ENCODE data around the gene STAC3.

Gene STAC3

GRCh38 chr12:57196956-57197355, 54.0 kb downstream of the STAC3 start:
- H3K36me3 ChIP-seq (ENCODE audit: control insufficient read depth in 2 of 2, insufficient read depth in 2 of 2, low read length in 2 of 2): peaks cover 81 to 88% of the 10 kb centered on the region in 2 donors
- H3K9me3 ChIP-seq (ENCODE audit: control insufficient read depth in 2 of 2, low read length in 2 of 2): no peaks in the 10 kb centered on the region
- H3K4me3 ChIP-seq (ENCODE audit: low read length in 2 of 2): no peak overlapping the region
- no peaks in the 10 kb centered on the region for H3K4me1 ChIP-seq (ENCODE audit: control insufficient read depth, insufficient read depth, low read length)
- H3K27me3 ChIP-seq (ENCODE audit: control insufficient read depth in 1 of 2, insufficient read depth in 2 of 2, low read length in 2 of 2): no peaks in the 10 kb centered on the region
- no peak overlapping the region for H3K27ac ChIP-seq (ENCODE audit: low read length)
- no peak overlapping the region for H3K9ac ChIP-seq (ENCODE audit: low read length in 2 of 2)

DNA sequence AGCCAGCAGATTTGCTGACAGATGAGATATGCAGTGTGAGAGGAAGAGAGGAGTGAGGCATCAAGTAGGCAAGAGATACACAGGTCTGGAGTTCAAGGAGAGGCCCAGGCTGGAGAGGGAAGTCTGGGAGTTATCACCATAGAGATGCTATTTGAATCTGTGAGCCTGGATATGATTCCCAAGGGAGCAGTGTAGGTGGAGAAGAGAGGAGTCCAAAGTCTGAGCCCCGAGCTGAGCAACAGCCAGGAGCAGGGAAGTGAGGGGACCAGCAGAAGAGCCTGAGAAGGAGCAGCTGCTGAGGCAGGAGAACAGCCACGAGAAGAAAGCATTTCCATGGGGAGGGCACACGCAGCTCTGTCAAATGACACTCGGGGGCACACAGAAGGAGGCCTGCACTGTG, 54.5 kb downstream of the STAC3 start:
- H3K9ac ChIP-seq (ENCODE audit: low read length in 2 of 2): no peak overlapping the region
- H3K27ac ChIP-seq (ENCODE audit: low read length): no peak overlapping the region
- no peaks in the 10 kb centered on the region for H3K27me3 ChIP-seq (ENCODE audit: control insufficient read depth in 1 of 2, insufficient read depth in 2 of 2, low read length in 2 of 2)
- no peaks in the 10 kb centered on the region for H3K4me1 ChIP-seq (ENCODE audit: control insufficient read depth, insufficient read depth, low read length)
- no peak overlapping the region for H3K4me3 ChIP-seq (ENCODE audit: low read length in 2 of 2)
- H3K36me3 ChIP-seq (ENCODE audit: control insufficient read depth in 2 of 2, insufficient read depth in 2 of 2, low read length in 2 of 2): peaks cover 80 to 88% of the 10 kb centered on the region in 2 donors
- H3K9me3 ChIP-seq (ENCODE audit: control insufficient read depth in 2 of 2, low read length in 2 of 2): no peaks in the 10 kb centered on the region

- Histone ChIP-seq H3K27ac (ENCODE audit: low read length) (no peak overlapping the region), H3K36me3 (ENCODE audit: control insufficient read depth in 2 of 2, insufficient read depth in 2 of 2, low read length in 2 of 2) (peaks cover 81 to 89% of the 10 kb centered on the region in 2 donors), H3K27me3 (ENCODE audit: control insufficient read depth in 1 of 2, insufficient read depth in 2 of 2, low read length in 2 of 2) (no peaks in the 10 kb centered on the region), H3K4me1 (ENCODE audit: control insufficient read depth, insufficient read depth, low read length) (no peaks in the 10 kb centered on the region), H3K9ac (ENCODE audit: low read length in 2 of 2) (no peak overlapping the region), H3K9me3 (ENCODE audit: control insufficient read depth in 2 of 2, low read length in 2 of 2) (no peaks in the 10 kb centered on the region), H3K4me3 (ENCODE audit: low read length in 2 of 2) (no peak overlapping the region)
Measured at GRCh38 chr12:57195611-57196371, 55.2 kb downstream of the STAC3 start.

GRCh38 chr12:57195186-57195585, 55.8 kb downstream of the STAC3 start:
- no peak overlapping the region for H3K27ac ChIP-seq (ENCODE audit: low read length)
- no peaks in the 10 kb centered on the region for H3K4me1 ChIP-seq (ENCODE audit: control insufficient read depth, insufficient read depth, low read length)
- H3K27me3 ChIP-seq (ENCODE audit: control insufficient read depth in 1 of 2, insufficient read depth in 2 of 2, low read length in 2 of 2): no peaks in the 10 kb centered on the region
- no peak overlapping the region for H3K4me3 ChIP-seq (ENCODE audit: low read length in 2 of 2)
- no peaks in the 10 kb centered on the region for H3K9me3 ChIP-seq (ENCODE audit: control insufficient read depth in 2 of 2, low read length in 2 of 2)
- peaks cover 80 to 92% of the 10 kb centered on the region in 2 donors for H3K36me3 ChIP-seq (ENCODE audit: control insufficient read depth in 2 of 2, insufficient read depth in 2 of 2, low read length in 2 of 2)
- H3K9ac ChIP-seq (ENCODE audit: low read length in 2 of 2): no peak overlapping the region

GRCh38 chr12:57194253-57194652, 56.7 kb downstream of the STAC3 start:
- Histone ChIP-seq H3K27me3 (ENCODE audit: control insufficient read depth in 1 of 2, insufficient read depth in 2 of 2, low read length in 2 of 2) (no peaks in the 10 kb centered on the region), H3K9me3 (ENCODE audit: control insufficient read depth in 2 of 2, low read length in 2 of 2) (no peaks in the 10 kb centered on the region), H3K27ac (ENCODE audit: low read length) (no peak overlapping the region), H3K4me3 (ENCODE audit: low read length in 2 of 2) (no peak overlapping the region), H3K36me3 (ENCODE audit: control insufficient read depth in 2 of 2, insufficient read depth in 2 of 2, low read length in 2 of 2) (peaks cover 82 to 85% of the 10 kb centered on the region in 2 donors), H3K4me1 (ENCODE audit: control insufficient read depth, insufficient read depth, low read length) (no peaks in the 10 kb centered on the region), H3K9ac (ENCODE audit: low read length in 2 of 2) (no peak overlapping the region)

GRCh38 chr12:57193706-57194245, 57.2 kb downstream of the STAC3 start:
- no peak overlapping the region for H3K9ac ChIP-seq (ENCODE audit: low read length in 2 of 2)
- no peak overlapping the region for H3K4me3 ChIP-seq (ENCODE audit: low read length in 2 of 2)
- no peaks in the 10 kb centered on the region for H3K4me1 ChIP-seq (ENCODE audit: control insufficient read depth, insufficient read depth, low read length)
- H3K27me3 ChIP-seq (ENCODE audit: control insufficient read depth in 1 of 2, insufficient read depth in 2 of 2, low read length in 2 of 2): no peaks in the 10 kb centered on the region
- H3K36me3 ChIP-seq (ENCODE audit: control insufficient read depth in 2 of 2, insufficient read depth in 2 of 2, low read length in 2 of 2): peaks cover 82 to 83% of the 10 kb centered on the region in 2 donors
- no peak overlapping the region for H3K27ac ChIP-seq (ENCODE audit: low read length)
- H3K9me3 ChIP-seq (ENCODE audit: control insufficient read depth in 2 of 2, low read length in 2 of 2): no peaks in the 10 kb centered on the region

Measured in stomach smooth muscle (tissue), 2 donors.